RWPE2 (cell line): ENCODE results near the gene PFDN1.

Experiments
- ATAC-seq: fragments of 200-7000 bp; cut with Tn5 transposase; 3 replicates; pipeline ENCODE4 v1.9.1; 2021; ENCODE audit warnings: low read depth
- DNase-seq: peaks from one replicate; pipeline ENCODE4 v3.0.0-alpha.2; 2020; ENCODE audit warnings: low spot score
- H3K27ac ChIP-seq: fragments of 450-650 bp; 2 replicates; pipeline ENCODE4 v1.5.1; 2017; ENCODE audit warnings: mild to moderate bottlenecking; ENCODE audit not compliant: poor library complexity, severe bottlenecking
- H3K27me3 ChIP-seq: fragments of 250-450 bp; sonication (Bioruptor Pico); 2 replicates; pipeline ENCODE4 v1.5.1; 2021; ENCODE audit warnings: mild to moderate bottlenecking, moderate library complexity; ENCODE audit not compliant: insufficient read depth, poor library complexity, severe bottlenecking
- H3K36me3 ChIP-seq: fragments of 250-450 bp; sonication (Bioruptor Pico); 2 replicates; pipeline ENCODE4 v1.5.1; 2020; ENCODE audit warnings: low read depth, mild to moderate bottlenecking, moderate library complexity
- H3K4me1 ChIP-seq: fragments of 250-450 bp; sonication (Bioruptor Pico); 2 replicates; pipeline ENCODE4 v1.5.1; 2021; ENCODE audit warnings: mild to moderate bottlenecking, moderate library complexity; ENCODE audit not compliant: insufficient read depth, poor library complexity, severe bottlenecking
- H3K4me3 ChIP-seq: fragments of 250-450 bp; sonication (Bioruptor Pico); 2 replicates; pipeline ENCODE4 v1.5.1; 2021; ENCODE audit warnings: mild to moderate bottlenecking, moderate library complexity; ENCODE audit not compliant: severe bottlenecking
- H3K9me3 ChIP-seq: fragments of 250-450 bp; sonication (Bioruptor Pico); 2 replicates; pipeline ENCODE4 v1.5.1; 2021; ENCODE audit warnings: mild to moderate bottlenecking, moderate library complexity; ENCODE audit not compliant: severe bottlenecking
- CTCF ChIP-seq: fragments of 450-650 bp; IDR thresholded peaks from one replicate; pipeline ENCODE4 v1.5.1; 2017; ENCODE audit warnings: mild to moderate bottlenecking, moderate library complexity; ENCODE audit not compliant: poor library complexity, severe bottlenecking

PFDN1 gene

GRCh38 chr5:140342896-140343295 lies 40.0 kb upstream of the PFDN1 start:
- Histone ChIP-seq H3K36me3 (peaks cover 48% of the 10 kb centered on the region), H3K27ac (no peak overlapping the region), H3K4me3 (no peak overlapping the region), H3K27me3 (no peaks in the 10 kb centered on the region), H3K9me3 (no peaks in the 10 kb centered on the region), H3K4me1 (peaks cover 47% of the 10 kb centered on the region)
- DNase-seq, result no peak
- no peak for TF ChIP-seq CTCF
- ATAC-seq, result no peak

GRCh38 chr5:140342287-140342686 lies 39.4 kb upstream of the PFDN1 start:
- Histone ChIP-seq H3K4me1 (peaks cover 43% of the 10 kb centered on the region), H3K27ac (no peak overlapping the region), H3K36me3 (peaks cover 54% of the 10 kb centered on the region), H3K4me3 (no peak overlapping the region), H3K27me3 (no peaks in the 10 kb centered on the region), H3K9me3 (no peaks in the 10 kb centered on the region)
- ATAC-seq (no peak), DNase-seq (no peak)
- no peak for TF ChIP-seq CTCF

GRCh38 chr5:140341591-140341990 lies 38.7 kb upstream of the PFDN1 start:
- Histone ChIP-seq H3K4me3 (no peak overlapping the region), H3K36me3 (peaks cover 60% of the 10 kb centered on the region), H3K27me3 (no peaks in the 10 kb centered on the region), H3K9me3 (no peaks in the 10 kb centered on the region), H3K4me1 (peaks cover 38% of the 10 kb centered on the region), H3K27ac (no peak overlapping the region)
- ATAC-seq, result no peak
- DNase-seq, result no peak
- TF ChIP-seq CTCF, result no peak

DNA sequence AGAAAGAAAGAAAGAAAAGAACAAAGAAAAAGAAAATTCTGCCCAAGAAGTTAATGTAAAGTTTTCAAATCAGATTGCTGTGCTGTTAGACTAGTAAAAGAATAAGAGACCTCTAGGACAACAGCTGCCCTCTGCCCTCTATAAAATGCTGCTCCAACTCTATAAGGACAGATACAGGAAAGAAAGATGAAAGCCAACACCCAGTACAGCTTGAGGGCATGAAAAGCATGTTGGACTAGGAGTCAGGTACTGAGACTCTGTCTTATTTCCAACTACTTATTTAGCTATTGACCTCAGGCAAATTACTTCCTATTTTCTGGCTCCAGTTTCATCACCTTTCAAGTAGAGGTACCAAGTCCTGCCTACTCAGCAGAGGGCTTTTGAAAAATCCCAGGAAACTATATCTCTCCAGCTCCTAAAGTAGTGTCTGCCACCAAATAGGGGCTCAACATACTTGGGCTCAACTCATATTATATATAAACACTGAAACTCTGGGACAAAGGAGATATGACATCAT lies 37.8 kb upstream of the PFDN1 start:
- Histone ChIP-seq H3K36me3 (peaks cover 69% of the 10 kb centered on the region), H3K27ac (no peak overlapping the region), H3K9me3 (no peaks in the 10 kb centered on the region), H3K27me3 (no peaks in the 10 kb centered on the region), H3K4me1 (peaks cover 38% of the 10 kb centered on the region), H3K4me3 (no peak overlapping the region)
- DNase-seq (no peak), ATAC-seq (no peak)
- no peak for TF ChIP-seq CTCF

DNA sequence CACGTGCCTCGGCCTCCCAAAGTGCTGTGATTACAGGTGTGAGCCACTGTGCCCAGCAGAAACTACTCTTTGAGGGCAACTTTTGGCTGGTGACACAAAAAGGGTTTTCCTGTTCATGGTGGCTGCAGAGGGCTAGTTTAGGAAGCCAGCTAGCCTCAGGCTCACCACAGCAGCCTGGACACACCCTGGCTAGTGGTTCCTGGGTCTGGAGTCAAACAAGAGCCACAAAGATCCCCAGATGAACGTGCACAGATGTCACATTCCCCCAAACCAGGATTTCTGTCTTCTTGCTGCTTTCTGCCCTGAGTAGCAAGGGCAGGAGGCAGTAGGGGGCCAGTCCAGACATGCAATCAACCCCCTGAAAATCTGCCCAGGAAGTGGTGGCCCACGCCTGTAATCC lies 36.7 kb upstream of the PFDN1 start:
- ATAC-seq, result no peak
- peaks cover 29% of the 10 kb centered on the region for H3K4me1 ChIP-seq
- no peak for TF ChIP-seq CTCF
- no peaks in the 10 kb centered on the region for H3K27me3 ChIP-seq
- H3K9me3 ChIP-seq, result no peaks in the 10 kb centered on the region
- H3K36me3 ChIP-seq, result peaks cover 77% of the 10 kb centered on the region
- no peak overlapping the region for H3K4me3 ChIP-seq
- no peak overlapping the region for H3K27ac ChIP-seq
- DNase-seq, result no peak
